Measurements from ENCODE around the gene CD19.

- no peak for TF ChIP-seq EZH2 (IDR thresholded peaks at IDR 0.05; ENCODE audit: low read depth, low read length, severe bottlenecking)
- TF ChIP-seq SIN3A (conservative IDR thresholded peaks at IDR 0.05 in 1 of 2, IDR thresholded peaks at IDR 0.05 in 1 of 2; ENCODE audit: low read depth in 1 of 2, low read length in 2 of 2), result no peak
- TF ChIP-seq POLR2A (IDR thresholded peaks at IDR 0.05; ENCODE audit: control extremely low read depth in 1 of 2, low read depth in 2 of 2, low read length in 2 of 2), result no peak
Measured at GRCh38 chr16:28901862-28902261, 29.9 kb upstream of the CD19 start.

Data from H1 (cell line).